ENCODE data around the gene KDM8. TPM values are rescaled to one million over a fixed set of nuclear protein-coding genes. Genes with fewer than 3 reads are reported as not detected.
A peak's percentile ranks its signal among the peaks of the same experiment; 100 is the strongest.

The KDM8 gene
- total RNA-seq, 1 donor: 6.2 TPM

- TF ChIP-seq, protein P1, sequence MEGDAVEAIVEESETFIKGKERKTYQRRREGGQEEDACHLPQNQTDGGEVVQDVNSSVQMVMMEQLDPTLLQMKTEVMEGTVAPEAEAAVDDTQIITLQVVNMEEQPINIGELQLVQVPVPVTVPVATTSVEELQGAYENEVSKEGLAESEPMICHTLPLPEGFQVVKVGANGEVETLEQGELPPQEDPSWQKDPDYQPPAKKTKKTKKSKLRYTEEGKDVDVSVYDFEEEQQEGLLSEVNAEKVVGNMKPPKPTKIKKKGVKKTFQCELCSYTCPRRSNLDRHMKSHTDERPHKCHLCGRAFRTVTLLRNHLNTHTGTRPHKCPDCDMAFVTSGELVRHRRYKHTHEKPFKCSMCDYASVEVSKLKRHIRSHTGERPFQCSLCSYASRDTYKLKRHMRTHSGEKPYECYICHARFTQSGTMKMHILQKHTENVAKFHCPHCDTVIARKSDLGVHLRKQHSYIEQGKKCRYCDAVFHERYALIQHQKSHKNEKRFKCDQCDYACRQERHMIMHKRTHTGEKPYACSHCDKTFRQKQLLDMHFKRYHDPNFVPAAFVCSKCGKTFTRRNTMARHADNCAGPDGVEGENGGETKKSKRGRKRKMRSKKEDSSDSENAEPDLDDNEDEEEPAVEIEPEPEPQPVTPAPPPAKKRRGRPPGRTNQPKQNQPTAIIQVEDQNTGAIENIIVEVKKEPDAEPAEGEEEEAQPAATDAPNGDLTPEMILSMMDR (IDR thresholded peaks at IDR 0.05; ENCODE audit: extremely low read depth, low read depth, low read length): no peak
- Histone ChIP-seq H3K9me3 (ENCODE audit: low read depth, low read length) (no peaks in the 10 kb centered on the region), H2AFZ (ENCODE audit: low read length) (no peak overlapping the region), H3K79me2 (ENCODE audit: insufficient read depth, low read length) (no peaks in the 10 kb centered on the region), H3K4me2 (ENCODE audit: insufficient read depth, low read length) (no peak overlapping the region), H4K20me1 (ENCODE audit: insufficient read depth, low read length) (no peaks in the 10 kb centered on the region), H3K27me3 (ENCODE audit: insufficient read depth, low read length) (no peaks in the 10 kb centered on the region), H3K36me3 (ENCODE audit: insufficient read depth, low read length) (peaks cover 6% of the 10 kb centered on the region), H3K27ac (ENCODE audit: low read depth, low read length) (no peak overlapping the region), H3K4me1 (ENCODE audit: insufficient read depth, low read length) (peaks cover 2% of the 10 kb centered on the region), H3K4me3 (ENCODE audit: insufficient read depth, low read length) (no peak overlapping the region)
- DNase-seq (ENCODE audit: insufficient read length, low spot score, missing footprints): peak; percentile 58
These were observed 21.0 kb downstream of the KDM8 start for GRCh38 chr16:27224271-27224737.

DNA sequence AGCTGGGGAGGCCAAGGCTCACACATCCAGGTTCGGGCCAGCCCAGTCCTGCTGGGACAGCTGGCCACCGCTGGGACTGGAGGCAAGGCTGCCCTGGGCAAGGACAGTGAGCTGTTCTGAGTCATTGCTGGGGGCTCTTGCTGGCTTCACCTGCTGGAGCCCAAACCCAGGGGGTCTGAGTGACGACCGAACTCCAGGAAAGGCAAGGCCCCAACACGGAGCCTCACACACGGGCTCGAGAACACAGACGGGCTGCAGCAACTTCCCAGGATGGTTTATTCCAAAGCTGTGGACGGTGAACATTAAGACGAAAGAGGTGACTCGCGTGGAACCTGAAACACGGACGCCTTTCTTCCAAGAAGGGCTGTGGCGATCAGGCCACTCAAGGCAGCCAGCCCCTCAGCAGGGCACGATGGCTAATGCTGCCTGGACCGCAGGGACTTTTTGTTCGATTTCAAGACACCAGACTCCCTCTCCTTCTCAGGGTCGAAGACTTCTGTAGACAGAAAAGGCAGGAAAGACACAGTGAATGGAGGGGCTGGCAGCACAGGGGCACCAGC lies 21.5 kb downstream of the KDM8 start:
- H3K9me3 ChIP-seq (ENCODE audit: low read depth, low read length): no peaks in the 10 kb centered on the region
- H3K4me3 ChIP-seq (ENCODE audit: insufficient read depth, low read length): no peak overlapping the region
- no peaks in the 10 kb centered on the region for H3K79me2 ChIP-seq (ENCODE audit: insufficient read depth, low read length)
- peak; percentile 77 for DNase-seq (ENCODE audit: insufficient read length, low spot score, missing footprints)
- TF ChIP-seq, protein P1 (IDR thresholded peaks at IDR 0.05; ENCODE audit: extremely low read depth, low read depth, low read length): no peak
- no peak overlapping the region for H2AFZ ChIP-seq (ENCODE audit: low read length)
- H3K4me1 ChIP-seq (ENCODE audit: insufficient read depth, low read length): peaks cover 2% of the 10 kb centered on the region
- H3K4me2 ChIP-seq (ENCODE audit: insufficient read depth, low read length): no peak overlapping the region
- H3K27ac ChIP-seq (ENCODE audit: low read depth, low read length): no peak overlapping the region
- H3K27me3 ChIP-seq (ENCODE audit: insufficient read depth, low read length): no peaks in the 10 kb centered on the region
- peaks cover 6% of the 10 kb centered on the region for H3K36me3 ChIP-seq (ENCODE audit: insufficient read depth, low read length)
- no peaks in the 10 kb centered on the region for H4K20me1 ChIP-seq (ENCODE audit: insufficient read depth, low read length)

DNA sequence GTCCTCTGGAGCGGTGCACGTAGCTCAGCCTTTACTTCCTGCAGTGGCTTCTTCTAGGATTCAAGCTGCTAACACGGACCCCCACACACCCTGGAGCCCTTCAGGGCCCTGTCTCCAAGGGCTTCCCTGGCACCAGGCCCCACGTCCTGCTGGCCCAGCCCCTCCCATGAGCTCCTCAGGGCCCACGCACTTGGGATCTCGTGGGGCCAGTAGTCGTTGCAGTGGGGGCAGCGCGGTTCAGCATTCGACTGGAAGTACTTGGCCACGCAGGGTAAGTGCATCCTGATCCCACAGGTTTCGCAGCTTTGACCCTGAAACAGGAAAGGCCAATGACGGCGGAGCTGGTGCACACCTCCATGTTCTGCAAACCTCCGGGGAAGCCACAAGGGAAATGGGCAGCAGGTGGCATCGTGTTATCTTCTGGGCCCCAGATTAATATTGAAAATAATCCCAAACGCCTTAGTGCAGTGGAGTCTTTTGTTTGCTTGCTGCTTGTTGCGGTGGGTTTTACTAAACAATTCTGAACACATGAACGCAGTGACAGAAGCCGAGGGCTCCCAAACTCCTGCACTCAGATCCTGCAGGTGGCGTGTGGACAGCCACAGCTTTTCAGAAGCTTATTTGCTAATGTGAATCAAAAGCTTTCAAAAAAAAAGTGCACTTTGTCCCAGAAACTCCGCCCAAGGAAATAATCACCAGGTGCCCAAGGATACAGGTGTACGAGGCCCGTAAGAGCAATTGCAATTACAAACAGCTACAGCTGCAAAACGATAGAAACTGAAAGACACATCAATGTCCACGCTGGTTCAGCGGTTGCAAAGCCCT lies 22.4 kb downstream of the KDM8 start:
- H3K9me3 ChIP-seq (ENCODE audit: low read depth, low read length): no peaks in the 10 kb centered on the region
- no peaks in the 10 kb centered on the region for H3K79me2 ChIP-seq (ENCODE audit: insufficient read depth, low read length)
- peaks cover 2% of the 10 kb centered on the region for H3K4me1 ChIP-seq (ENCODE audit: insufficient read depth, low read length)
- peaks cover 12% of the 10 kb centered on the region for H3K36me3 ChIP-seq (ENCODE audit: insufficient read depth, low read length)
- H3K27ac ChIP-seq (ENCODE audit: low read depth, low read length): no peak overlapping the region
- no peaks in the 10 kb centered on the region for H4K20me1 ChIP-seq (ENCODE audit: insufficient read depth, low read length)
- H3K27me3 ChIP-seq (ENCODE audit: insufficient read depth, low read length): no peaks in the 10 kb centered on the region
- H3K4me2 ChIP-seq (ENCODE audit: insufficient read depth, low read length): no peak overlapping the region
- no peak overlapping the region for H2AFZ ChIP-seq (ENCODE audit: low read length)
- DNase-seq (ENCODE audit: insufficient read length, low spot score, missing footprints): peak; percentile 31
- H3K4me3 ChIP-seq (ENCODE audit: insufficient read depth, low read length): no peak overlapping the region
- TF ChIP-seq, protein P1 (IDR thresholded peaks at IDR 0.05; ENCODE audit: extremely low read depth, low read depth, low read length): no peak

DNA sequence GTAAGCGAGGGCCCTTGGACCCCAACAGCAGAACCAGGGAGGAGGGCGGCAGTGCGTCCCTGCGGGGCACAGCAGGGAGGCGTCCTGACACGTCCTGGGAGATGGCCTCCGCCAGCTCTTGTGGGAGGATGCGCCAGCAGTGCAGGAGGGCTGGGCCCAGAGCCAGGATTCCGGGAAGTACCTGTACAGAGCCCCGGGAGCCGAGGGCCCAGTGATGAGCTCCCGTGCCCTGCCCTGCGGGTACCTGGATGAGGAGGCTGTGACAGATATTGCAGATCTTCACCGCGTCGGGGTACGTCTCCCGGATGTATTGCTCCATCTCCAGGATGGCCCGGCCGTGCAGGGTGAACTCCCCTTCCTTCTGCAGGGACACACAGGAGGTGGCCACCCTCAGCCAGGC lies 23.1 kb downstream of the KDM8 start:
- H3K4me1 ChIP-seq (ENCODE audit: insufficient read depth, low read length): peaks cover 2% of the 10 kb centered on the region

More for the DNA sequence above, 23.1 kb downstream of the KDM8 start:
- Histone ChIP-seq H3K79me2 (ENCODE audit: insufficient read depth, low read length) (no peaks in the 10 kb centered on the region), H3K27me3 (ENCODE audit: insufficient read depth, low read length) (no peaks in the 10 kb centered on the region), H2AFZ (ENCODE audit: low read length) (no peak overlapping the region), H4K20me1 (ENCODE audit: insufficient read depth, low read length) (no peaks in the 10 kb centered on the region), H3K9me3 (ENCODE audit: low read depth, low read length) (no peaks in the 10 kb centered on the region), H3K4me2 (ENCODE audit: insufficient read depth, low read length) (no peak overlapping the region), H3K4me3 (ENCODE audit: insufficient read depth, low read length) (no peak overlapping the region), H3K36me3 (ENCODE audit: insufficient read depth, low read length) (peaks cover 12% of the 10 kb centered on the region), H3K27ac (ENCODE audit: low read depth, low read length) (no peak overlapping the region)
- TF ChIP-seq, protein P1 (IDR thresholded peaks at IDR 0.05; ENCODE audit: extremely low read depth, low read depth, low read length): no peak
- peak; percentile 69 for DNase-seq (ENCODE audit: insufficient read length, low spot score, missing footprints)
